Cardiac muscle cell (in vitro differentiated cells and primary cell): ENCODE data around the gene KIF17. TPM values are rescaled to one million over a fixed set of nuclear protein-coding genes. Genes with fewer than 3 reads are reported as not detected.

Source experiments
- DNase-seq, 2 donors: peaks; one replicate each; pipeline versions ENCODE4 v3.0.0 to v3.0.0-alpha.2; 2010 to 2017; ENCODE audit warnings: low read depth in 1 of 2, low spot score in 1 of 2
- H3K27ac ChIP-seq: fragments of 200-600 bp; sonication (generic); 2 replicates; pipeline ENCODE4 v1.5.1; 2016
- H3K27me3 ChIP-seq: fragments of 200-600 bp; sonication (generic); 2 replicates; pipeline ENCODE4 v1.6.0; 2016; ENCODE audit warnings: control low read depth
- H3K36me3 ChIP-seq: fragments of 200-600 bp; sonication (generic); 2 replicates; pipeline ENCODE4 v1.5.1; 2016; ENCODE audit warnings: control low read depth
- H3K4me1 ChIP-seq: fragments of 200-600 bp; sonication (generic); 2 replicates; pipeline ENCODE4 v1.8.1; 2017; ENCODE audit warnings: low read depth, mild to moderate bottlenecking, mixed run types
- H3K4me3 ChIP-seq: fragments of 200-600 bp; sonication (generic); 2 replicates; pipeline ENCODE4 v1.5.1; 2016; ENCODE audit warnings: mild to moderate bottlenecking
- H3K9me3 ChIP-seq: fragments of 200-600 bp; sonication (generic); 2 replicates; pipeline ENCODE4 v1.5.1; 2017; ENCODE audit warnings: low read depth, mild to moderate bottlenecking, control low read depth
- CTCF ChIP-seq: IDR thresholded peaks from 2 replicates; pipeline ENCODE4 v1.5.1; 2012; ENCODE audit warnings: low read depth, mild to moderate bottlenecking, low read length
- polyA plus RNA-seq: library from polyadenylated mRNA; unstranded; fragments of >200 nt; fragmentation: Nextera tagmentation; extraction: Ambion mirVana; gene quantifications from 2 replicates; pipeline ENCODE4 v1.2.1, GENCODE V29; 2016
- total RNA-seq: library from RNA; depleted of rRNA; stranded (reverse); fragments of >200 nt; gene quantifications from 2 replicates; pipeline ENCODE4 v1.2.3, GENCODE V29; 2016

The KIF17 gene
- total RNA-seq (1.9 and 15.0 TPM in 2 replicates), polyA plus RNA-seq (1.1 and 8.4 TPM in 2 replicates)

- Histone ChIP-seq H3K4me3 (peak within 1 kb of the TSS; percentile 35), H3K9me3 (no peaks in the 10 kb centered on the region), H3K27me3 (peaks cover 20% of the 10 kb centered on the region), H3K36me3 (no peaks in the 10 kb centered on the region), H3K4me1 (no peaks in the 10 kb centered on the region), H3K27ac (no peak within 1 kb of the TSS)
- no peak for TF ChIP-seq CTCF
- DNase-seq = peak; percentile 83 to 86
Observed at GRCh38 chr1:20717452-20718342, at the start of gene KIF17. Gene KIF17 (minus strand): TSS chr1:20718007. CDS start chr1:20717706, 301 bp downstream.

- H3K9me3 ChIP-seq = no peaks in the 10 kb centered on the region
- no peak for TF ChIP-seq CTCF
- DNase-seq = peak in 1 of 2 donors; percentile 28
- H3K4me1 ChIP-seq = peaks cover 9% of the 10 kb centered on the region
- no peaks in the 10 kb centered on the region for H3K27me3 ChIP-seq
- peak overlapping the region; percentile 70 for H3K27ac ChIP-seq
- H3K4me3 ChIP-seq = no peak overlapping the region
- H3K36me3 ChIP-seq = peaks cover 81% of the 10 kb centered on the region
Observed at GRCh38 chr1:20767271-20767670, 49.5 kb upstream of the KIF17 start.

DNA sequence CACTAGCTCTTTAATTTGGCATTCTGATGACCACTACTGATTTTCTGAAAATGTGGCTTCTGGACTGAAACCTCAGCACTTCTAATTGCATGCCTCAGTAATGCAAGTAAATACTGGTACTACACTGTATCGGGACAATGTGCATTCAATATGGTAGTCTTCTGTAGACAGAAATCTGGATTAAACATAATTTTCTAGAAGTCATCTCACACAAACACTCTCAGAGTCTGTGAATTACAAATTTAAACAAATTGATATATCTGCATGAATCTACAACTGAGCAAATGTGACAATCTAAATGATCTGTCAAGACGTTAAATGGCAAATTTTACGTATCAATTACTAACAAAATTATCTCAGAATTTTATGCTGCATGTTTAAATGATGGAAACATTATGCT, 45.6 kb upstream of the KIF17 start:
- Histone ChIP-seq H3K27ac (no peak overlapping the region), H3K9me3 (no peaks in the 10 kb centered on the region), H3K27me3 (no peaks in the 10 kb centered on the region), H3K36me3 (peaks cover 77% of the 10 kb centered on the region), H3K4me3 (no peak overlapping the region), H3K4me1 (peaks cover 9% of the 10 kb centered on the region)
- TF ChIP-seq CTCF = no peak
- no peak for DNase-seq

DNA sequence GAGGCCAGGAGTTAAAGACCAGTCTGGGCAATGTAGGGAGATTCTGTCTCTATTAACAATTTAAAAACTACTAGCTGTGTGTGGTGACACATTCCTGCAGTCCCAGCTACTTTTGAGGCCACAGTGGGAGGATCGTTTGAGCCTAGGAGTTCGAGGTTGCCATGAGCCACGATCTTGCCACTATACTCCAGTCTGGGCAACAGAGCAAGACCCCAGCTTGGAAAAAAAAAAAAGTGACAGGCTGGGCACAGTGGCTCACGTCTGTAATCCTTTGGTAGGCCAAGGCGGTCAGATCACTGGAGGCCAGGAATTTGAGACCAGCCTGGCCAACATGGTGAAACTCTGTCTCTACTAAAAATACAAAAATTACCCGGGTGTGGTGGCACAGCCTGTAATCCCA, 42.5 kb upstream of the KIF17 start:
- Histone ChIP-seq H3K9me3 (no peaks in the 10 kb centered on the region), H3K4me3 (no peak overlapping the region), H3K27me3 (no peaks in the 10 kb centered on the region), H3K27ac (no peak overlapping the region), H3K36me3 (peaks cover 86% of the 10 kb centered on the region), H3K4me1 (no peaks in the 10 kb centered on the region)
- DNase-seq = no peak
- no peak for TF ChIP-seq CTCF

GRCh38 chr1:20753589-20753988, 35.8 kb upstream of the KIF17 start:
- Histone ChIP-seq H3K4me3 (no peak overlapping the region), H3K27ac (no peak overlapping the region), H3K4me1 (no peaks in the 10 kb centered on the region), H3K36me3 (peaks cover 59% of the 10 kb centered on the region), H3K27me3 (no peaks in the 10 kb centered on the region), H3K9me3 (no peaks in the 10 kb centered on the region)
- no peak for DNase-seq
- no peak for TF ChIP-seq CTCF
